Stimulated activated CD4-positive, alpha-beta T cell treated with anti-CD3 and anti-CD28 coated beads, Interleukin-4, amount 100 ng/mL, for 48 hours (primary cell): ENCODE measurements around the gene PRDM16.

Source experiments
- DNase-seq, 2 donors: peaks; one replicate each; pipeline ENCODE4 v3.0.0-alpha.2; 2020; ENCODE audit warnings: low read depth in 2 of 2

The PRDM16 gene

DNA sequence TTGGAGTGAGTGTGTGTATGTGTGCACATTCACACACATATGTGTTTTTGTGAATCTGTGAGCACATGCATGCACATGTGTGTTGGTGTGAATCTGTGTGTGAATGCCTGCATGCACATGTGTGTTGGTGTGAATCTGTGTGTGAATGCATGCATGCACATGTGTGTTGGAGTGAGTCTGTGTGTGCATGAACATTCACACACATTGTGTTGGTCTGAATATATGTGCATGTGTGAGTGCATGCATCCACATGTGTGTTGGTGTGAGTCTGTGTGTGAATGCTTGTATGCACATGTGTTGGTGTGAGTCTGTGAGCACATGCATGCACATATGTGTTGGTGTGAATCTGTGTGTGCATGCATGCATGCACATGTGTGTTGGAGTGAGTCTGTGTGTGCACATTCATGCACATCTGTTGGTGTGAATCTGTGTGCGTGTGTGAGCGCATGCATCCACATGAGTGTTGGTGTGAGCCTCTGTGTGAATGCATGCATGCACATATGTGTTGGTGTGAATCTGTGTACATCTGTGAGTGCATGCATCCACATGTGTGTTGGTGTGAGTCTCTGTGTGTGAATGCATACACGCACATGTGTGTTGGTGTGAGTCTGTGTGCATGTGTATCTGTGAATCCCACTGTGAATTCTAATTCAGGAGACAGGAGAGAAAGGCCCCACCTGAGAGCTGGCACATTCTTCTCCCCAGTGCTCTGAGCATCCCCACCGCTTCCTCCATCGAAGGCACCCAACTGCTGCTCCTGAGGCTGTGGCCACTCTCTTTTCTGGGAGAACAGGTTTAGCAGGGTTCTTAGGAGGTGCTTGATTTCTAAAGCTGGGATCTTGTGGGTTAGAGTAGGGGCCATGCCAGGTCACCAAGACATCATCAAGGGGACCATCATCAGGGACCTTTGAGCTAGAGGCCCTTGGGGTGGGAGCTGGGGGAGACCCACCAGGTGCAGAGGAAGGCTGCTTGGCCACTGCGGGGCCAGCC is 267.9 kb downstream of the PRDM16 start:
- DNase-seq, result no peak

DNA sequence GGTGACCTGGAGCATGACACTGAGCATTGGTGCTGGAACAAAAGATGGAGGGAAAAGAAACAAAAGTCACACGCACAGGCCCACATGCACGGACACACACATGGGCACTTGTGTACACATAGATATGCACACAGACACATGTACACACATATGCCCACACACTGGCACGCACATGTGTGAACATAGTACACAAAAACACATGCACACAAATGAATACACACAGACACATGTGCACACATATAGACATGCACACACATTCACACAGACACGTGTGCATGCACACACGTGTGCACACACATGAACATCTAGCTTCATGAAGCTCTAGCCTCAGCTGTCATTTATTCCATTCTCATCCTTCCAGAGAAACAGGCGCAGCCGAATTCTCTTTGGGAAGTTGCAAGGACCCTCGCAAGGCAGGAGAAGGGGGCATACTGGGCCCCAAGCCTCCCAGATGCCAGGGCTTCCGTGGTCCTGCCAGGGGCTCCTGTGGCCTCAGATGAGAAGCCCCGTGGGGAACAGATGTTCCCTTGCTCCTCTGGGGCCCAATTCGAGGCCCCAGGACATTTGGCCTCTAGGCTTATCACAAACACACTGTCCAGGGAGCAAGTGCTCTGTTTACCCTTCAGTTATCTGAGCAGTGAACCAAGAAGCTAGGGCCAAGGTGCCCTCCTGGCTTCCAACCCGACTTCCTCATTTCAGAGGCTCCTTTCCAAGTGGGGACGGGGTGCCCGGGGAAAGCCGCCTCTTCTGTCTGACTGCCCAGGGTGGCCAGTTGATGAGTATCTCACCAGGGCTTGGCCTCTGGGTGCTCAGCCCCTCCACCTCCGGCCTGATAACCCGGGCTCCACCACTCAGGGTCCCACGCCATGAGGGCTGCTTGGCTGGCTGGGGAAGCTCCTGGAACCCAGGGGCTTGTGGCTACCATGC is 269.1 kb downstream of the PRDM16 start:
- no peak for DNase-seq

DNA sequence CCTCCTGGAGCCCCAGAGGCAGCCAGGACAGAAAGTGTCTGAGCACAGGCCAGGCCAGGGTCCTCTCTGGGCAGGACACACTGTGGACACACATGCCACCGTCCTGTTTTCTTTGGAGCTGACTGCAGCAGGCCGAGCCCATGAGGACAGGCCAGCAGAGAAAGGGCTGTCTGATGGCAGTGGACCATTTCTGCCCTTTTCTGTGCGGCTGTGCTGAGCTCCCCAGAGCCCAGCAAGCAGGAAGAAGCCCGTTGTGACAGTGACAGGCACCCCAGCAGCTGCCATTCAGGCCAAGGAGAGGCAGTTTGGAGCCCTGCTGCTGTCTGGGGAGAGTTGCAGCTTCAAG is 269.7 kb downstream of the PRDM16 start:
- DNase-seq, result no peak

DNA sequence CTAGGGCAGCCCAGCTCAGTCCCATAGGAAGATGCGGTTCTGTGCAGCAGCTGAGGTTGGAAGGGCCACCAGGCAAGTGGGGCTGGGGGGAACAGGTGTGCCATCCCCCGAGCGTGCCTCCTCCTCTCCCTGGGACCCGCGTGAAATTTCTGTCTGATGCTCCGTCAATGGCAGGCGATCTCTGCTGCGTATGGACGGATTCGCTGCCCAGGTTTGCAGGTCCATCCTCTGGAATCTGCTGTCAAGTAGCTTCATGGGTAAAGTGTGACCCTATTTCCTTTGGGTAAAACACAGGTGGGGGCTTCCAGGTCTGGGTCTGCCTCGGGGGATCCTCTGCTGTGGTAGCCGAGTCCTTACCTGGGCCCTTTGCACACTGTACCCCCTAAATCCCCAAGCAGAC is 270.9 kb downstream of the PRDM16 start:
- no peak for DNase-seq

DNA sequence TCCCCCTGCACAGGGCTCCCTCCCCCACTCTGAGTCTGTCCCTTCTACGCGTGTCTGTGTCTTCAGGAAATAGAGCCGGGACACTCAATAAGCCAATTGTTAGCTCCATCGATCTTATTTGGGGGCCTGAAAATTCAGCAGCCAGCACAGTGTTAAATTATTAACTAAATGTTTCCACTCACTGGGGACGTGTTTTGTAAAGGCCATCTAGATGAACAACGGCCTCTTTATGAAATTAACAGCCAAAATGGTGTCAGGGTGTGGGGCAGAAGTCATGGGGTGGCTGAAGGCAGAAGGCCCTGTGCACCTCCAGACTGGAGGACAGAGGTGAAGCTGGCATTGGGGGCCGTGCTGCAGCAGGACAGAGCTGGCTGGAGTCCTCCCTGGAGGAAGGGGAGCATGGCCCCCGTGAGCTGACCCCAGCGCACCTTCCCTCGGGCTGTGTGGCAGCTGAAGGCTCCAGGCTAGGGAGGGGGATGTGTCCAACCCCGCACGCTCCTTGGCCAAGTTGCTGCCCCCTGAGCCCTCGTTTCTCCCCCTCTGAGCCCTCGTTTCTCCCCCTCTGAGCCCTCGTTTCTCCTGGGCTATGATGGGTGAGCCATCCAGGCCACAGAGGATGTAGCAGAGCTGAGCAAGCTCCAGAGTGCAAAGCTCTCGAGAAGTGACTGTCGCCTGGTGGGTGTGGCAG is 271.7 kb downstream of the PRDM16 start:
- DNase-seq, result no peak

DNA sequence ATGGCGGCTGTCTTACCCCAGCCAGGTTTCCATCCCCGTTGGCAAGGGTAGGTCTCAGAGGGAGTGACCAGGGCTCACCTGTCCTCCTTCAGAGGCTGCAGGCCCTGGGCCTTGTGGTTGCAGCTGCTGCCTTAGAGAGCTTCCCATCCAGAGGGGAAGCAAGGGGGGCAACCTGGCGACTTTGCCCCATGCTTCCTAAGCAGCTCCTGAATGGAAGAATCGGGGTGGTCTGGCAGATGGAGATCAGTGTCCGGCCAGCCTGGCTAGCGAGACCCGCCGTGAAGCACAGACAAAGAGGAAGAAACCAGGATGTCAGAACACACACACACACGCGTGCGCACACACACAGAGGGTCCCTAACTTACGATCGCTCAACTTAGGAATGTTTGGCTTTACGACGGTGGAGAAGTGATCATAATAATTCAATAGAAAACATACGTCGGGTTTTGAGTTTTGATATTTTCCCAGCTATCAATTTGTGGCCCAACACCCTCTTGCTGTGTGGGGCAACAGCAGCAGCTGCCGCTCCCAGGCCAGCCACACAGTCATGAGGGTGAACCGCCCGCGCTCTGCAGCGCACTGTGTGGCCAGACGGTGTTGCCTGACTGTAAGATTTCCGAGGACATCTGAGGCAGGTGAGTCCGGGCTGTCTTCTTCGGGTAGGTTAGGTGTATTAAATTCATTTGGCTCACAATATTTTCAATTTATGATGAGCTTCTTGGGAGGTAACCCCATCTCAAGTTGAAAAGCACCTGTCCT is 272.4 kb downstream of the PRDM16 start:
- no peak for DNase-seq

DNA sequence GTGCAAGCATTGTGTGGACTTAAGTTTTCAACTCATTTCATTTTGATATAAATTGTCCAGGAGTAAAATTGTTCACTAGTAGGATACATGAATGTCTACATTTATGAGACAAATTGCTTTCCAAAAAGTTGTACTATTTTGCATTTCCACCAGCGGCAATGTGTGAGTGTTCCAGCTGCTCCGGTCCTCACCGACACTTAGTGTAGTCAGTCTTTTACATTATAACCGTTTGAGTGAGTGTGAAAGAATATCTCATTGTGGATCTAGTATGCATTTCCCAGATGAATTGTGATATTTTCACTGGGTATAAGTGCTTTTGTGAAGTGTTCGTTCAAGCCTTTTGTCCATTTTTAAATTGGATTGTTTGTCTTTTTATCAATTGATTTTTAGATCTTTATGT is 274.0 kb downstream of the PRDM16 start:
- DNase-seq, result no peak

DNA sequence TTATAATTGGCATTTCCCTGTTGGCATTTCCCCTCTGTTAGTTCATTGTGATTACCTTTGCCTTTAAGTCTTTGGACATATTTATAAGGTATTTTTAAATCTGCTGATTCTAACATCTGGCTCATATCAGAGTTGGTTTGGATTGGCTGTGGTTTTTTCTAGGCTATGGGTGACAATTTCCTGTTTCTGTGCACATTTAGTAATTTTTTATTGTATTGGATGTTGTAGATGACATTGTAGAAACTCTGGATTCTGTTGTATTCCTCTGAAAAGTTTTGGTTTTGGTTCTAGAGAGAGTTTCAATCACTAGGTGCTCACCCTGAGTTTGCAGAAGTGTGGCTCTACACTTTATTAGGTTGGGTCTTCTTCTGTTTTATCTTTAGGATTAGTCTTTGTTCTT is 275.4 kb downstream of the PRDM16 start:
- DNase-seq, result no peak

DNA sequence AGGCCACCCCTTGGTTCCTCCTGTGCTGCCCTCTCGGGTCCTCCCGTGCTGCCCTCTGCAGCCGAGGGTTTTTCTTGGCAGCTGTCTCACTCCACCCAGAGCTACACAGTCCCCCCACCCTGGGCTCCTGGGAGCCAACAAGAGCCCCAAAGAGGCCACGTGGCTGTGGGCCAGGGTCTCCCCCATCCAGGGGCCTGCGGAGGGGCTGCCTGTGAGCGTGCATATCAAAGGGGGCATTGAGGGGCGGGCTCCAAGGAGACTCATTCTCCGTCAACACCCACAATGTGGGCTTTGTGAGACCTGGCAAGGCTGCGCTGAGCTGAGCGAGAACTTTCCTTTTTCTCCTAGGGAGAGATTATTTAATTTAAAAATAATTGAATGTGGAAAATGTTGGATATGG is 276.8 kb downstream of the PRDM16 start:
- no peak for DNase-seq

DNA sequence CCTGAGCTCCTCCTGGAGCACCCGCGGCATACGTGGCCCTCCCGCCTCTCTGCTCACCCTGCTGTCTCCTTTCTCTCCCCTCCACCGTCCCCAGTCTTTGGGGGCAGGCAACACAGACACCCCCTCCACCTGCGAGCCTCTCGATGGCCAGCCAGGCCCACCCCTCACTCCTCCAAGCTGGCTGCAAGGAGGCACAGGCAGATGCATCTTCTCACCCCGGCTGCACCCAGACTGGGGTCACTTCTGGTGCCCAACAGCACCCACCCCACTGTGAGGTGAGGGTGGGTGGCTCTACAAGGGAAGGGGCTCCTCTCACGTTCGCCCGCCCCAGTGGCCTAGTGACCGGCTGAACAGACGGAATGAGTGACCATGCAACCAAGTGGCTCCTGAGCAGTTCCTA is 277.5 kb downstream of the PRDM16 start:
- no peak for DNase-seq

DNA sequence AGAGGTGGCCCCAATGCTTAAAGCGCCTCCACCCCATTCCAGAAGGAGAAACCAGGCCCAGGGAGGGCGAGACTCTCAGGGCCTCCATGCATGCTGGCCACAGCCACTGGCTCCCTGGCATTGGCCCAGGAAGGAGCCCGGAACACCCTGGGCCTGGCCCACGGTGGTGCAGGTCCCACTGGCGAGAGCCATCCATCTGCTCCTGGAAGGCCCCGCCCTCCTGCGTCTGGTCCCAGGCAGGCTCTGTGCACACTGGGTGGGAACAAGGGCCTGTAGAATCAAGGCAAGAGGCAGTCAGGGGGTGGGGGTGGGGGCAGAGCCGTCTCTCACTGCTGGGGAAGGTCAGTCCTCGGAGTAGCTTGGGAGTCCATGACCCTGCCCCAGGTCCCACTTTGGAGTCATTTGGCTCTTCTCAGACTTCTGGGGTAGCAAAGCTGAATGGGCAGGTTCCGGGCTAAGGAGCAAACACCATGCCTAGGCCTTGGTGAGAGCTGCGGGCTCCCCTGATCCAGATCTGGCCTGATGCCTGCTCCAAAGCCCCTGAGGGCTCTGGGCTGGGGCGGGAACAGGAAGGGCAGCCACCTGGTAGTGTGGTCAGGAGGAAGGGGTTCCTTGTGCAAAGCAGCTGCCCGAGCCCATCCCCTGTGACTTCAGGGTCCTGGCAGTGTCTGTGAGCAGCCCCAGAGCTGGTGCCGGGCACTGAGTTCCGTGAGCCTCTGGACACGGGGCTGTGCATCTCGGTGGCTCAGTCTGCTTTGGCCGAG is 278.4 kb downstream of the PRDM16 start:
- no peak for DNase-seq

DNA sequence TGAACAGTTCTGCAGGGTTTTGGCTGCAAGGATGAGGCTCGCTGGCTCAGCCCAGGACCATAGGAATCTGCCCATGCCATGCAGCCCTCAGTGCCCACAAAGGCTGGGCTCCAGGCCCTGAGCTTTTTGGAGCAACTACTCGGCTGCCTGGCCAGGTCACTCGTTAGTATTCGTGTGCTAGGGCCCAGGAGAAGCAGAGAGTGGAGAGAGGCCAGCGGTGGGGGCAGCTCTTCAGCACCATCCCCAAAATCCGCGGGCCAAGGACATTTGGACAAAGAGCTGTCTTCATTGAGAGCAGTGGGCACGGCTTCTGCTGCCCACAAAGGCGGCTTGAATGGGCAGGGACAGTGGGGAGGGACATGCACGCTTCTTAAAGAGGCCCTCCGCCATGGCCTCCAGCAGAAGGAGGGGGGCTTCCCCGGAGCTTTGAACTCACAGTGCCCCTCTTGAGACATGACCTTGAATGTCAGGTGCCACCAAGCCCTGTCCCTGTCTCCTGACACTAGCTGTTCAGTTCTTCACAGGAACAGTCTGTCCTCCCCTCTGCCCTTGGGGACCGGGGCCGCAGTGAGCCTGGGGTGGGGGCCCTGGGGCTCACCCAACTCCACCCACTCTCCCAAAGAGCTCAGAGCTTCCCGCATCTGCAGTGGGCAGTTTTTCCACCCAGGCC is 279.3 kb downstream of the PRDM16 start:
- no peak for DNase-seq

DNA sequence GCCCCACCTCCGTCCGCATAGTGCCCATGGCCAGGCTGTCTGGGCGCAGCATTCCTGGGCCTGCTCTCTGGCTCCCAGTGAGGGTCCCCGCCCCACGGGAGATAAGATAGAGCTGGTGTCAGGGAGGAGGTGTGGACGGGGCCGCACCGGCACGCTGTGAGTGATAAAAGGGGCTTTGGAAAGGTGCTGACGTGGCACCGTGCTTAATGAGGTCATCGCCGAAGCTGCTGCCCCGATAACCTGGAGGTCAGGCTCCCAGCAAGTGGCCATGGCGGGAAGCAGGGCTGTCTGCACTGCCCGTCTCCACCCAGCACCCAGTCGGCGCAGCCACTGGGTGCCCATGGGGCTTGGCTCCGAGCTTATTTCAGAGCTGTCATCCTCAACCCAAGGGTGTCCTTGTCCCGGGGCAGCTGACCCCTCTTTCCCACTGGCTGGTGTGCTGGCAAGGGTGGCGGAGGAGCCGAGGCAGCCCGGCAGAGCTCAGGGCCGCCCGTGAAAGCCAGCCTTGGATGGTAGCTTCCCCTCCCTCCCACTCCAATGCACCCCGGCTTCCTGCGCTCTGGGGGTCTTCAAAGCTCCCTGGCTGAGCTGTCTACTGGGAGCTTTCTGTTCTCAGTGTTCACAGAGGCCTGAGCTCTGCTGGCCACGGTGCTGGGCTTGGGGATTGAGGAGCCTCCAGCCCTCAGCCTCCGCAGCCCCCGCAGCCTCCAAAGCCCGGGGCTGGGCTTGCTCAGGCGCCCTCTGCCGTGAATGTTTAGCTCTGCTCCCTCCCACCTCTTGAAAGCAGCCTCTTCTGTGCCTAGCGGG is 280.4 kb downstream of the PRDM16 start:
- no peak for DNase-seq

DNA sequence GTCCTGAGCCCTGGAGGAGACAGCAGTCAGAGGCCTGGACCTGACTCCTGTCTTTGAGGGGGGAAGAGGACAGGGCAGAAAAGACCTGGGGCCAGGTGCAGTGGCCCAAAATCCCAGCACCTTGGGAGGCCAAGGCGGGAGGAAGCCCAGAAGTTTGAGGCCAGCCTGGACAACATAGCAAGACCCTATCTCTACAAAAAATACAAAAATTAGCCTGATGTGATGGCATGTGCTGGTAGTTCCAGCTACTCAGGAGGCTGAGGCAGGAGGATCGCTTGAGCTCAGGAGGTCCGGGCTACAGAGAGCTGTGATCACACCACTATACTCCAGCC is 280.9 kb downstream of the PRDM16 start:
- DNase-seq, result no peak

DNA sequence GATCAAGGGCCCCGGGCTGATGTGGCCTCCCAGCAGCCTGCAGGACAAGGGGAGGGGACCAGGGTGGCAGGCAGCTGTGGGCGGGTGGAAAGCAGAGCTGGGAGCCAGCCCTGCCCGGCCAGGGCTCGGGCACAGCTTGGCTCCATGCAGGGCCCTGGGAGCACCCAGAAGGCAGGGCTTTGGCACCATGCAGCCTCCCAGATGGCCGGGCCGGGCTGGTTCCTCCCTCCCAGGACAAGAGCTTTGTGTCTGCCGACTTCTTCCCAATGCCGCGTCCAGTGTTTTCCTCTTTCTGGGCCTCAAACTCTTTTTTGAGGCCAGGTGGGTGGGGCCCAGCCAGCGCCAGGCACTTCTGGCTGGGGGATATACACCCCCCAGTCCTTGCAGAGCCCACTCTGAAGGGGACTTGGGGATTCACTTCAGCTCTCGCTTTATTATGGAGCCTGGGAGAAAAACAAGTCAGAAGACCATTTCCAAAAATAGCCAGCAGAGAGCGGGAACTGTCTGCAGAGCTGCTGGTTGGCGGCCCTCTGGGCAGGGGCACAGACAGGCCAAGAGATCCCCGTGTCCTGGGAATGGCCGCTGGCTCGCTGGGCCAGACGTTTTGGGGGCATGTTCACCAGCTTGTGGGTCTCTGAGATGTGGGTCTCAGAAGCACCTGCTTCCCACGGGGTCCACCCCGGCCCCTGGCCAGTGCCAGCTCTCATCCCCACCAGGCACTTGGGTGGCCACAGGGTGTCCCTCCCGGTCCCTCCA is 281.7 kb downstream of the PRDM16 start:
- no peak for DNase-seq

DNA sequence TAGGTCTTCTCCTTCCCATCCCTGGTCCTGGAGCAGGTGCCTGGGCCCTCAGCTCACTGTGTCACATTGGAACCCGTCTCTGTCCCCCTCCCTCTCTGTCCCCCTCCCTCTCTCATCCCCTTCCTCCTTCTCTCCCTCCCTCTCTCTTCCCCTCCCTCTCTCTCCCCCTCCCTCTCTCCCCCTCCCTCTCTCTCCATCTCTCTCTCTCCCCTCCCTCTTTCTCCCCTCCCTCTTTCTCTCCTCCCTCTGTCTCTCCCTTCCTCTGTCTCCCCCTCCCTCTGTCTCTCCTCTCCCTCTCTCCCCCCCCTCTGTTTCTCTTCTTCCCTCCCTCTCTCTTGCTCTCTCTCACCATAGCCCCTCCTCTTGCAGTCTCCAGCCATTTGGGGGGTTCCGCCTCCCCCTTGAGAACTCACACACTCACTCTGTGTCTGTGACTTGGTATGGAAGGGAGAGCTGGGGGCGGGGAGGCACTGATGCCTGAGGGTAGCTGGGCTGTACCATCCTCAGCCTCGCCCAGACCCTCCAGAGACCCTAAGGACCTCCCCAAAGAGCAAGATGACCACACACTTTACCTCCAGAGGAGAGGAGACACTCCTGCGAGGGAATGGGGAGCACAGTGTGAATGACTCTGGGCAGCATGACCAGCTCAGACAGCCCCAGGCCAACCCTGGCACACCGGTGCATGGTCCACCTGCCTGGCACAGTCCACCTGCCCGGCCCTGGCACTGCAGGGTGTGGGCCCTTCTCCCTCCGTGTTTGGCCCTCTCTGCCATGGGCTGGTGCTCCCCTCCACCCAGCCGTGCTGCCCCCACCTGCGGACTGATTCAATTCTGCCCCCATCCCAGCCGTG is 282.7 kb downstream of the PRDM16 start:
- no peak for DNase-seq

DNA sequence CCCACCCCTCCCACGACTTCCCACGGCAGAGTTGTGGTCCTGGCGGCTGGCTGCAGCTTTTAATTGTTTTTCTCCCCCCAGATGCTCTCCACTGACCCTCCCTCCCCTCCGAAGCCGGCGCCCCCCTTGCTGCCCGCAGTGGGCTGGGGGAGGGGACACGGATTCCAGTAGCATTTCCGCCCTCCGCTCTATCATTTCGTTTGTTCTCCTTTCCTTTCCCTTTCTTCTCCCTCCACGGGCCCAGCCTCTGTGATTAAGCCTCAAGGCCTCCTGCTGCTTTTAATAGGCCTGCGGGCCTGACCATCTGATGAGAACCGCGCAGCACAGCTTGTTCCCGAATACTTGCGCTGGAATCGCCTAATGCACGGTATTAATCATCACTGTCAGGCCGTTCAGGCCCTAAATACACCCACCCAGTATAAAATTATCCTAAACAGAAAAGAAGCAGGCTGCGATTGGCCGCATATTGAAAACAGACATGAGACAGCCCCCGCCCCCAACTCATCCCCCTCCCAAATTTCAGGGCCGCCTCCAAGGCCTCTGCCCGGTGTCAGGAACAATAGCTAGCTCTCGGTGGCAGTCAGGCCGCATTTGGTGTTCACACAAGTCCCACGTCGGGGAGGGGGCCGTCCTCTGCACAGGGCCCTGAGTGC is 283.4 kb downstream of the PRDM16 start:
- DNase-seq, result no peak
